WTC11 (cell line): ENCODE results near the gene RBM3.

Experiments used
- ATF3 ChIP-seq: sonication (generic); formaldehyde crosslinking; conservative IDR thresholded peaks from 2 replicates; pipeline ENCODE4 v1.8.1; 2022; ENCODE audit warnings: mild to moderate bottlenecking, missing genetic modification reagents
- CREM ChIP-seq: sonication (generic); formaldehyde crosslinking; IDR thresholded peaks from 2 replicates; pipeline ENCODE4 v1.8.1; 2022; ENCODE audit warnings: mild to moderate bottlenecking, missing genetic modification reagents, moderate library complexity
- CTCF ChIP-seq: fragments of 200-600 bp; IDR thresholded peaks from 2 replicates; pipeline ENCODE4 v1.8.0; 2022; ENCODE audit warnings: antibody characterized with exemption
- SMAD3 ChIP-seq: sonication (generic); formaldehyde crosslinking; IDR thresholded peaks from 2 replicates; pipeline ENCODE4 v1.8.0; 2022; ENCODE audit warnings: missing genetic modification reagents, mild to moderate bottlenecking, borderline replicate concordance
- ZNF317 ChIP-seq: sonication (generic); formaldehyde crosslinking; IDR thresholded peaks from 2 replicates; pipeline ENCODE4 v1.8.1; 2023; ENCODE audit warnings: low read depth, mild to moderate bottlenecking, moderate library complexity, missing genetic modification reagents, borderline replicate concordance

GRCh38 chrX:48601741-48602394 is 27.6 kb downstream of the RBM3 start:
- TF ChIP-seq CTCF (no peak), ZNF317 (CRISPR knock-in tag) (no peak), CREM (CRISPR knock-in tag) (no peak), SMAD3 (CRISPR knock-in tag) (no peak), ATF3 (CRISPR knock-in tag) (no peak)
